HFF-Myc (cell line): ENCODE data around the gene PPP2R2D.

ENCODE experiments used
- DNase-seq: peaks from one replicate; pipeline ENCODE4 v3.0.0-alpha.2; 2011; ENCODE audit warnings: low read depth; ENCODE audit errors: extremely low read depth
- H3K4me3 ChIP-seq: replicated peaks from 2 replicates; pipeline ENCODE4 v1.5.1; 2011; ENCODE audit warnings: low read depth, mild to moderate bottlenecking, control low read depth, low read length
- TF ChIP-seq, protein P1 (sequence below): IDR thresholded peaks from 2 replicates; pipeline ENCODE4 v1.5.1; 2012; ENCODE audit warnings: mild to moderate bottlenecking, low read depth, low read length, control low read depth; ENCODE audit errors: missing control alignments

Gene PPP2R2D

DNA sequence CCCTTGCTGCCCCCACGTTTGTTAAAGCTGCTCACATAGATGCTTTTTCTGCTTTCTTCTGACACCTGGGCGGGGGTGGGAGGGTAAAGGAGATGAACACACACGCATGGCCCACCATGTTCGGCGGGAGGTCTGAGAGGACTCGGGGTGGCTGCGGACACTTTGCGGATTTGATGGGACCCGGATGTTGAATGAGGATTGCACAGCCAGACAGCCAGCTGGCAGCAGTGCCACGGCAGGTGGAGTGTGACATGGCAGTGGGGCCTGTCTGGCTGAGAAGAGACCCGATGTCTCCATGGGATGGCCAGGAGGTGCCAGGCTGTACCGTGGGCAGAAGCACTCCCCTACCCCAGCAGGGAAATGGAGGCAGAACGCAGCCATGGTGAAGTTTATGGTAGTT, 31.2 kb downstream of the PPP2R2D start:
- TF ChIP-seq, protein P1, sequence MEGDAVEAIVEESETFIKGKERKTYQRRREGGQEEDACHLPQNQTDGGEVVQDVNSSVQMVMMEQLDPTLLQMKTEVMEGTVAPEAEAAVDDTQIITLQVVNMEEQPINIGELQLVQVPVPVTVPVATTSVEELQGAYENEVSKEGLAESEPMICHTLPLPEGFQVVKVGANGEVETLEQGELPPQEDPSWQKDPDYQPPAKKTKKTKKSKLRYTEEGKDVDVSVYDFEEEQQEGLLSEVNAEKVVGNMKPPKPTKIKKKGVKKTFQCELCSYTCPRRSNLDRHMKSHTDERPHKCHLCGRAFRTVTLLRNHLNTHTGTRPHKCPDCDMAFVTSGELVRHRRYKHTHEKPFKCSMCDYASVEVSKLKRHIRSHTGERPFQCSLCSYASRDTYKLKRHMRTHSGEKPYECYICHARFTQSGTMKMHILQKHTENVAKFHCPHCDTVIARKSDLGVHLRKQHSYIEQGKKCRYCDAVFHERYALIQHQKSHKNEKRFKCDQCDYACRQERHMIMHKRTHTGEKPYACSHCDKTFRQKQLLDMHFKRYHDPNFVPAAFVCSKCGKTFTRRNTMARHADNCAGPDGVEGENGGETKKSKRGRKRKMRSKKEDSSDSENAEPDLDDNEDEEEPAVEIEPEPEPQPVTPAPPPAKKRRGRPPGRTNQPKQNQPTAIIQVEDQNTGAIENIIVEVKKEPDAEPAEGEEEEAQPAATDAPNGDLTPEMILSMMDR, result no peak
- no peak for DNase-seq
- H3K4me3 ChIP-seq, result no peak overlapping the region

DNA sequence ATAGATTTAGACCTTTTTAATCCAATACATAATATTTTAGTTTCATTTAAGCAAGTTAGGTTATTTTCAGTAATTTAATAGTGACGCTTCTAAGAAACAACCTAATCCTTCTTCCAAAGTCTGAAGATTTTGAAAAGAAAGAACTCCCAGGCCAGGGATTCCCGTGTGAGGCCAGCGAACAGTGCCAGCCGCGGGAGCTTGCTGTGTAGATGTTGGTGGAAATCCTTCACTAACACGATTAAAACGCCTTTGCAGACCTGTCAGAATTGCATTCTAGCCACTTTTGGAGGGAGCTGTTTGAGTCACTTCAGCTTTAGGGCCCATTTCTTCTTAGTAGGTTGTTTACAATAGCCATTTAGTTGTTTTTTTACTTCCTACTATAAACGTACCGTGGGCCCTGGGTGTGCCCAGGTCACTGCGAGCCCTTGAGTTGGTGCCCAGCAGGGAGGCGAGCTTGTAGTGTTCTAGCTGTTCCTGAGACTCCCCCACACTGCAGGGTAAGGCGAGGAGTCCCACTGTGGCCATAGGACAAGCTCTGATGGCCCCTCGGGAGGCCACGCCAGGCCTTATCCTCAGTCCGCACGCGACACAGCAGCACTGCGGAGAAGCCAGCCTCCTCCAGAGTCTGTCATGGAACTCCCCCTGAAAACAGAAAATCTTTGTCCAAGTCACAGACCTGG, 32.3 kb downstream of the PPP2R2D start:
- no peak for DNase-seq
- TF ChIP-seq, protein P1, result no peak
- H3K4me3 ChIP-seq, result no peak overlapping the region

- TF ChIP-seq, protein P1, result no peak
- no peak for DNase-seq
- H3K4me3 ChIP-seq, result no peak overlapping the region
Measured at GRCh38 chr10:131933696-131934086, 32.9 kb downstream of the PPP2R2D start.

DNA sequence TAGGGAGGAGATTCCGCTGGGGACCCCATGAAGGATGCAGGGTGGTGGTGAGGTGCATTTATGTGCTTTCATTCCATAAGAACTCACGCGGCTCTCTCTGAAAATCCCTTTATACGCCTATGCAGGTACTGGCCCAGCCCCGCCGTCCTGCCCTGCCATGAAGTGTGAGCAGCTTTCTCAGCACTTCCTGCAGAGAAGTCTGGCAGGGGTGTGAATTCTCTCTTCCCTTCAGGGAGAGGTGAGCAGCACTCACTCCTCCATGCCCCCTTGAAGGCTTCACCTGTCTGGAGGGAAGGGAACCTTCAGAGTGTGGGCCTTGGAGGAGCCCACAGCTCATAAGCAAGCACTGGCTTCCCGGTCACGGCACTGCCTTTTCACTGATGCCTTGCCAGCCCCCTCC, 34.0 kb downstream of the PPP2R2D start:
- no peak overlapping the region for H3K4me3 ChIP-seq
- no peak for DNase-seq
- TF ChIP-seq, protein P1, result no peak

- no peak for DNase-seq
- TF ChIP-seq, protein P1, result no peak
- no peak overlapping the region for H3K4me3 ChIP-seq
Measured at GRCh38 chr10:131935260-131935659, 34.5 kb downstream of the PPP2R2D start.

GRCh38 chr10:131936294-131936693, 35.5 kb downstream of the PPP2R2D start:
- no peak for DNase-seq
- TF ChIP-seq, protein P1, result no peak
- H3K4me3 ChIP-seq, result no peak overlapping the region

- DNase-seq, result no peak
Measured at GRCh38 chr10:131936736-131937135, 35.9 kb downstream of the PPP2R2D start.

More at GRCh38 chr10:131936736-131937135, 35.9 kb downstream of the PPP2R2D start:
- H3K4me3 ChIP-seq, result no peak overlapping the region
- TF ChIP-seq, protein P1, result no peak
